Kidney (tissue), 14 donors: ENCODE data around the gene PACSIN2. TPM values are rescaled to one million over a fixed set of nuclear protein-coding genes. Genes with fewer than 3 reads are reported as not detected.

Source experiments
- DNase-seq, 5 donors: peaks; one replicate each; pipeline ENCODE4 v3.0.0-alpha.2; 2013 to 2020
- FAIRE-seq: peaks from 2 replicates; lab custom pipeline; 2012; peaks lifted over from hg19 to GRCh38; lab: Jason Lieb, UNC
- H3K27ac ChIP-seq, 2 donors: one replicate each; pipeline ENCODE4 v1.7.0; 2013; ENCODE audit warnings: low read depth in 2 of 2, low read length in 2 of 2, inconsistent platforms in 1 of 2
- H3K27me3 ChIP-seq: one replicate; pipeline ENCODE4 v1.7.1; 2013; ENCODE audit warnings: low read length, inconsistent platforms; ENCODE audit not compliant: control insufficient read depth, insufficient read depth
- H3K36me3 ChIP-seq, 3 donors: one replicate each; pipeline versions ENCODE4 v1.7.0 to v1.7.1; 2013; ENCODE audit warnings: low read length in 3 of 3, control low read depth in 1 of 3, inconsistent platforms in 1 of 3; ENCODE audit not compliant: insufficient read depth in 3 of 3, control insufficient read depth in 2 of 3
- H3K4me1 ChIP-seq, 3 donors: one replicate each; pipeline versions ENCODE4 v1.7.0 to v1.7.1; 2013; ENCODE audit warnings: low read length in 3 of 3, inconsistent platforms in 1 of 3, low read depth in 1 of 3; ENCODE audit not compliant: control insufficient read depth in 2 of 3, insufficient read depth in 2 of 3
- H3K4me3 ChIP-seq, 3 donors: one replicate each; pipeline versions ENCODE4 v1.7.0 to v1.8.1; 2013; ENCODE audit warnings: low read length in 3 of 3, control low read depth in 1 of 3, inconsistent platforms in 1 of 3
- H3K9ac ChIP-seq, 3 donors: one replicate each; pipeline versions ENCODE4 v1.7.0 to v1.7.1; 2013; ENCODE audit warnings: low read length in 3 of 3, control low read depth in 1 of 3, inconsistent platforms in 1 of 3
- H3K9me3 ChIP-seq, 3 donors: one replicate each; pipeline versions ENCODE4 v1.7.0 to v1.7.1; 2013; ENCODE audit warnings: low read length in 3 of 3, control low read depth in 1 of 3, inconsistent platforms in 1 of 3; ENCODE audit not compliant: control insufficient read depth in 2 of 3, insufficient read depth in 1 of 3
- CTCF ChIP-seq: IDR thresholded peaks from 3 replicates; pipeline ENCODE4 v1.5.1; 2012; ENCODE audit warnings: mild to moderate bottlenecking, moderate library complexity, borderline replicate concordance; ENCODE audit not compliant: insufficient read depth; ENCODE audit errors: extremely low read depth
- intact Hi-C: fragments of 100-400 bp; cut with DNase I; formaldehyde crosslinking; loops from one replicate; pipeline ENCODE4 v1.11.1; 2022
- polyA plus RNA-seq: library from polyadenylated mRNA; stranded (reverse); fragments of 350-450 nt; fragmentation: Illumina TruSeq; extraction: RNeasy Lipid Tissue Mini Kit (QIAGEN cat#74804); gene quantifications from one replicate; pipeline ENCODE4 v1.2.3, GENCODE V29; 2014; ENCODE audit warnings: low read depth, low replicate concordance; ENCODE audit not compliant: insufficient read depth
- total RNA-seq: library from RNA; stranded (reverse); fragmentation: NEBNext Ultra II Directional; extraction: Animal tissue kit (Norgen Biotek cat#: 25700); gene quantifications from one replicate; pipeline ENCODE4 v1.2.1, GENCODE V29; 2021
- donor health status: control.
- donor health status: control.
- donor health status: control.
- donor health status: control.
- donor health status: control.
- donor health status: DM: yes; HTN: yes; CAD: no.
- donor health status: Normal renal cell carcinoma (clear cell type).

Gene PACSIN2
- total and polyA plus RNA-seq, 2 donors from 2014 or later, result 56.3 to 105 TPM

- no peak for TF ChIP-seq CTCF
- Histone ChIP-seq H3K9ac (no peak overlapping the region), H3K4me3 (no peak overlapping the region), H3K36me3 (peaks cover 0 to 20% (median 7%) of the 10 kb centered on the region in 3 donors), H3K9me3 (no peaks in the 10 kb centered on the region), H3K27ac (peak overlapping the region in 1 of 2 donors; percentile 13), H3K4me1 (peaks cover 0 to 16% (median 0%) of the 10 kb centered on the region in 3 donors), H3K27me3 (no peaks in the 10 kb centered on the region)
- intact Hi-C loops, result no loop called here
- FAIRE-seq (no peak), DNase-seq (no peak)
Measured at GRCh38 chr22:42893371-42894150, 121.4 kb downstream of the PACSIN2 start.

- Histone ChIP-seq H3K4me1 (peaks cover 0 to 21% (median 5%) of the 10 kb centered on the region in 3 donors), H3K27me3 (no peaks in the 10 kb centered on the region), H3K4me3 (no peak overlapping the region), H3K36me3 (peaks cover 0 to 27% (median 12%) of the 10 kb centered on the region in 3 donors), H3K9me3 (no peaks in the 10 kb centered on the region), H3K9ac (no peak overlapping the region), H3K27ac (peak overlapping the region in 1 of 2 donors; percentile 13)
- intact Hi-C loops, result no loop called here
- DNase-seq, result no peak
- TF ChIP-seq CTCF, result no peak
- no peak for FAIRE-seq
Measured at GRCh38 chr22:42892571-42893316, 122.2 kb downstream of the PACSIN2 start.

- peak overlapping the region in 1 of 2 donors; percentile 2 for H3K27ac ChIP-seq
- intact Hi-C loops, result no loop called here
- no peaks in the 10 kb centered on the region for H3K27me3 ChIP-seq
- no peaks in the 10 kb centered on the region for H3K9me3 ChIP-seq
- peaks cover 0 to 27% (median 12%) of the 10 kb centered on the region in 3 donors for H3K36me3 ChIP-seq
- no peak overlapping the region for H3K4me3 ChIP-seq
- DNase-seq (no peak), FAIRE-seq (no peak)
- H3K4me1 ChIP-seq, result peaks cover 0 to 22% (median 5%) of the 10 kb centered on the region in 3 donors
- TF ChIP-seq CTCF, result no peak
- H3K9ac ChIP-seq, result no peak overlapping the region
Measured at GRCh38 chr22:42892156-42892555, 122.8 kb downstream of the PACSIN2 start.
